Smooth muscle cell (in vitro differentiated cells): Measurements from ENCODE around the gene C18orf32. TPM values are rescaled to one million over a fixed set of nuclear protein-coding genes. Genes with fewer than 3 reads are reported as not detected.

Experiments used
- DNase-seq: peaks from one replicate; lab custom pipeline; 2025; ENCODE audit not compliant: unreplicated experiment; lab: John Stamatoyannopoulos, UW
- H2AFZ ChIP-seq: fragments of 200-600 bp; sonication (generic); 2 replicates; pipeline ENCODE4 v1.6.0; 2016; ENCODE audit warnings: antibody characterized with exemption, low read depth, mild to moderate bottlenecking
- H3F3A ChIP-seq: fragments of 200-600 bp; sonication (generic); 2 replicates; pipeline ENCODE4 v1.6.0; 2017; ENCODE audit warnings: antibody characterized with exemption, low read depth
- H3K27ac ChIP-seq: fragments of 200-600 bp; sonication (generic); 2 replicates; pipeline ENCODE4 v1.5.1; 2016; ENCODE audit warnings: low read depth, mild to moderate bottlenecking
- H3K27me3 ChIP-seq: fragments of 200-600 bp; sonication (generic); 2 replicates; pipeline ENCODE4 v1.6.1; 2016; ENCODE audit warnings: low read depth, mild to moderate bottlenecking
- H3K36me3 ChIP-seq: fragments of 200-600 bp; sonication (generic); 2 replicates; pipeline ENCODE4 v1.5.1; 2016; ENCODE audit warnings: low read depth
- H3K4me1 ChIP-seq: fragments of 200-600 bp; sonication (generic); 2 replicates; pipeline ENCODE4 v1.5.1; 2016; ENCODE audit warnings: low read depth
- H3K4me2 ChIP-seq: fragments of 200-600 bp; sonication (generic); 2 replicates; pipeline ENCODE4 v1.6.0; 2016; ENCODE audit warnings: mild to moderate bottlenecking
- H3K4me3 ChIP-seq: fragments of 200-600 bp; sonication (generic); 2 replicates; pipeline ENCODE4 v1.5.1; 2016; ENCODE audit warnings: mild to moderate bottlenecking
- H3K79me2 ChIP-seq: fragments of 200-600 bp; sonication (generic); 2 replicates; pipeline ENCODE4 v1.6.0; 2016; ENCODE audit warnings: low read depth, mild to moderate bottlenecking
- H3K9ac ChIP-seq: fragments of 200-600 bp; sonication (generic); 2 replicates; pipeline ENCODE4 v1.6.0; 2016; ENCODE audit warnings: low read depth
- H3K9me3 ChIP-seq: fragments of 200-600 bp; sonication (generic); replicated peaks from 2 replicates; pipeline ENCODE4 v1.5.1; 2016; ENCODE audit warnings: low read depth
- H4K20me1 ChIP-seq: fragments of 200-600 bp; sonication (generic); 2 replicates; pipeline ENCODE4 v1.6.0; 2016; ENCODE audit warnings: low read depth
- CTCF ChIP-seq: fragments of 200-600 bp; sonication (generic); IDR thresholded peaks from 2 replicates; pipeline ENCODE4 v1.5.1; 2017; ENCODE audit warnings: borderline replicate concordance, mild to moderate bottlenecking, antibody characterized with exemption; ENCODE audit not compliant: insufficient read depth, poor library complexity, severe bottlenecking
- WGBS: methylation state at CpG from one replicate; pipeline ENCODE4 v1.1.7; 2016; ENCODE audit warnings: low lambda C conversion rate; 5-methylcytosine and 5-hydroxymethylcytosine counted together
- polyA plus RNA-seq: library from polyadenylated mRNA; unstranded; fragments of >200 nt; fragmentation: Nextera tagmentation; extraction: Ambion mirVana; gene quantifications from 2 replicates; pipeline ENCODE4 v1.2.1, GENCODE V29; 2016
- total RNA-seq: library from RNA; depleted of rRNA; stranded (reverse); fragments of >200 nt; gene quantifications from 2 replicates; pipeline ENCODE4 v1.2.3, GENCODE V29; 2014

Gene C18orf32
- total and polyA plus RNA-seq, 2 experiments from 2014 or later = 74.9 to 87.2 TPM

GRCh38 chr18:49443837-49444236, 43.2 kb downstream of the C18orf32 start:
- peaks cover 31% of the 10 kb centered on the region for H4K20me1 ChIP-seq
- peaks cover 43% of the 10 kb centered on the region for H3K79me2 ChIP-seq
- H3K4me3 ChIP-seq = no peak overlapping the region
- H3K27ac ChIP-seq = no peak overlapping the region
- no peak overlapping the region for H3K9ac ChIP-seq
- H3K9me3 ChIP-seq = peaks cover 4% of the 10 kb centered on the region
- H3K4me1 ChIP-seq = no peaks in the 10 kb centered on the region
- H2AFZ ChIP-seq = no peak overlapping the region
- DNase-seq = no peak
- no peak overlapping the region for H3K4me2 ChIP-seq
- no peaks in the 10 kb centered on the region for H3F3A ChIP-seq
- 100% methylated on average over 2 of the region's 2 CpGs for WGBS
- H3K27me3 ChIP-seq = no peaks in the 10 kb centered on the region
- no peaks in the 10 kb centered on the region for H3K36me3 ChIP-seq
- no peak for TF ChIP-seq CTCF

DNA sequence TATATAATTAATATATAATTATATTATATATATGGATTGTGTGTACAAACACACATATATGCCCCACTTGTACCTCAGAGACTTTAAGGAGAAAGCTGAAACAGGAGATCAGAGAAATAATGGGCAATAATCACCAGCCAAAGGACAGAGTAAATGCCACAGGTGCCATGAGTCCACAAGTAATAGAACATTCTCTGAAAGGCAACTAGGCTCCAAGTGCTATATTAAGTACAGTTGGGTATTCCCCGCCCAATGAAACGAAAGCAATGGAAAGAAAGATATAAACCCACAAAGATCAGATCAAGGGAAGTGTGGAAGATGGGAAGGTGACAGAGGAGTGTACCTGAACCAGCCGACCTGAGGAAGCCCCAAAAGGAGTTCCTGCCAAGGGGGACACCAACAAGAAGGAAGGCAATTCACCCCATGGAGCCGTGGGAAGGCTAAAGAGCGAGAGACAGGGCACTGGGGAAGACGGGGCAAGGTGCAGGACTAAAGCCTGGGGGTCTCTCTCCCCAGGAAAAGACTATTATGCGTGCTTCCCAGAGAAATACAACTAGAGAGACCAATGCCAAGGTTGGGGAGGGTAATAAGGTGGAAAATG, 45.6 kb downstream of the C18orf32 start:
- H4K20me1 ChIP-seq = peaks cover 54% of the 10 kb centered on the region
- no peaks in the 10 kb centered on the region for H3F3A ChIP-seq
- no peak overlapping the region for H3K9ac ChIP-seq
- TF ChIP-seq CTCF = no peak
- H3K27me3 ChIP-seq = no peaks in the 10 kb centered on the region
- no peak overlapping the region for H3K27ac ChIP-seq
- no peak overlapping the region for H3K4me2 ChIP-seq
- peaks cover 48% of the 10 kb centered on the region for H3K79me2 ChIP-seq
- DNase-seq = no peak
- H3K9me3 ChIP-seq = no peaks in the 10 kb centered on the region
- no peak overlapping the region for H3K4me3 ChIP-seq
- no peak overlapping the region for H2AFZ ChIP-seq
- WGBS = 98% methylated on average over 7 of the region's 7 CpGs
- no peaks in the 10 kb centered on the region for H3K4me1 ChIP-seq
- H3K36me3 ChIP-seq = no peaks in the 10 kb centered on the region

DNA sequence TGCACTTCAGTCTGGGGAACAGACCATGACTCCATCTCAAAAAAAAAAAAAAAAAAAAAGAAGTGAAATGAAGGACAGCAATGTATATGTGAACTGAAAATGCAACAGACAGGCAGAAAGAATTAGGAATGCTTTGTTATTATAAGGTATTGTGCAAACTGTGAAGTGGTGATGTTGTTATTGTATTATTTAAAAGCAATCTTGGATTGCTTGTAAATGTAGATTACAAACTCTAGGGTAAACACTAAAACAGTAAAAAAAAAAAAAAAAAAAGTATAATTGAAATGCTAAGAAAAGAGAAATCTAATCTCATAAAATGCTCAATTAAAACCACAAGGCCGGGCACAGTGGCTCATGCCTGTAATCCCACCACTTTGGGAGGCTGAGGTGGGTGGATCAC, 51.9 kb downstream of the C18orf32 start:
- 88% methylated on average over 1 of the region's 1 CpG for WGBS
- no peaks in the 10 kb centered on the region for H3K27me3 ChIP-seq
- TF ChIP-seq CTCF = no peak
- no peaks in the 10 kb centered on the region for H3K4me1 ChIP-seq
- peaks cover 66% of the 10 kb centered on the region for H4K20me1 ChIP-seq
- H3K4me2 ChIP-seq = no peak overlapping the region
- H3K79me2 ChIP-seq = peaks cover 51% of the 10 kb centered on the region
- no peaks in the 10 kb centered on the region for H3K36me3 ChIP-seq
- no peak overlapping the region for H3K4me3 ChIP-seq
- no peak for DNase-seq
- H3K9ac ChIP-seq = no peak overlapping the region
- no peaks in the 10 kb centered on the region for H3K9me3 ChIP-seq
- no peak overlapping the region for H2AFZ ChIP-seq
- no peak overlapping the region for H3K27ac ChIP-seq
- no peaks in the 10 kb centered on the region for H3F3A ChIP-seq

GRCh38 chr18:49432602-49433001, 54.4 kb downstream of the C18orf32 start:
- H3K27ac ChIP-seq = no peak overlapping the region
- no peak overlapping the region for H3K9ac ChIP-seq
- no peaks in the 10 kb centered on the region for H3K4me1 ChIP-seq
- no peak overlapping the region for H3K4me3 ChIP-seq
- TF ChIP-seq CTCF = no peak
- H3F3A ChIP-seq = no peaks in the 10 kb centered on the region
- no peak overlapping the region for H3K4me2 ChIP-seq
- H3K9me3 ChIP-seq = no peaks in the 10 kb centered on the region
- DNase-seq = no peak
- no peaks in the 10 kb centered on the region for H3K36me3 ChIP-seq
- peaks cover 48% of the 10 kb centered on the region for H4K20me1 ChIP-seq
- no peaks in the 10 kb centered on the region for H3K27me3 ChIP-seq
- H3K79me2 ChIP-seq = peaks cover 38% of the 10 kb centered on the region
- H2AFZ ChIP-seq = no peak overlapping the region
- WGBS = 98% methylated on average over 2 of the region's 2 CpGs
